GM21528 (cell line): Measurements from ENCODE around the gene SPOCK1.

Experiments
- ATAC-seq: cut with Tn5 transposase; IDR thresholded peaks from one replicate; pipeline ENCODE4 v1.9.1; 2021; ENCODE audit warnings: mild to moderate bottlenecking, moderate library complexity; ENCODE audit not compliant: unreplicated experiment, low FRiP score

SPOCK1 gene

DNA sequence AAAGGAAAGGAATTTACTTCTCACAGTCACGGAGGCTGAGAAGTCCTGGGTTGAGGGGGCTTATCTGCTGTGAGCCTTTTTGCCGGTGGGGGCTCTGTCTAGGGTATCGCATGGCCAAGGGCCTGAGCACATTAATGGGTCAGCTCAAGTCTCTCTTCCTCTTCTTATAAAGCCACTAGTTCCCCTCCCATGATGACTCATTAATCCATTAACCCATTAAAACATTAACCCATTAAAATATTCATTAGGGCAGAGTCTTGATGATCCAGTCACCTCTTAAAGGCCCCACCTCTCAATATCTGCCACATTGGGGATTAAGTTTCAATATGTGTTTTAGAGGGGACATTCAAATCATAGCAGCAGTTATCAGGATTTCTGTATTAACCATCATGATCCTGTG, 406.3 kb downstream of the SPOCK1 start:
- ATAC-seq, result no peak

GRCh38 chr5:137091472-137091871, 407.7 kb downstream of the SPOCK1 start:
- ATAC-seq, result no peak

DNA sequence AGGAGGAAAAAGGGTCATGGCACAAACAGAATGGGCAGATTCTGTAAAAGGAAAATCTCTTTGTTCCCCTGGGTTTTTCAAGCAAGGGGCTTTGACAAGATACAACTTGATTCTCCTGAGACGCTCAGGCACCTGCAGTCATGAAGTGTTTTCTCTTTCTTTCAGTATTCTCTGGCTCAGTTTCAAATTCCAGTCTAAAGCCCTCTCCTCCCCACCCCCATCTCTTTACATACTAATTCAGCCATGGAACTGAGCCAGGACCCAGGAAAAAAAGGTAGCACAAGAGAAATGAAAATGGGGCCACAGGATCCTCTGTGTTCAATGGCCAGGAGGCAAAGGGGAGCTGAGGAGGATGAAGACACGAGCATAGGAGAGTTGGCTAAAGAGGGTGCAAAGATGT, 408.4 kb downstream of the SPOCK1 start:
- ATAC-seq, result no peak

DNA sequence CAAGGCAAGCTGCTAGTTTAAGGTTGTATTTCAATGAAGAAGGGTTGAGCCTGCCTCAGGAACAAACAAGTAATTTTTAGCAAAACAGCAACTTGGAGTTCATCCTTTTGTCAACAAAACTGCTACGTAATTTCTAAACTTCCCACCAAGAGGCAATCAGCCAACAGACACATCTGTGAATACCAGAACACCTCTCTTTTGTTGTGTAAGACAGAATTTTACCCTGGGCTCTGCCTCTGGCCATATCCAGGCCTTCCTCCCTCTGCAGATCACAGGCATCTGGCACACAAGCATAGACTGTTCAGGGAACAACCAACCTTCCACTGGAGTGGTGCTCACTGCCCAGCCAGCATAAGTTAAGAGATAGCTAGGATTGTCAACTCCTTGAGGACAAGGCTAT, 409.0 kb downstream of the SPOCK1 start:
- ATAC-seq, result no peak

- no peak for ATAC-seq
Measured at GRCh38 chr5:137088175-137088574, 411.0 kb downstream of the SPOCK1 start.

- ATAC-seq, result no peak
Measured at GRCh38 chr5:137086342-137086741, 412.8 kb downstream of the SPOCK1 start.

- ATAC-seq, result no peak
Measured at GRCh38 chr5:137085206-137085605, 413.9 kb downstream of the SPOCK1 start.

GRCh38 chr5:137084016-137084415, 415.1 kb downstream of the SPOCK1 start:
- ATAC-seq, result no peak

DNA sequence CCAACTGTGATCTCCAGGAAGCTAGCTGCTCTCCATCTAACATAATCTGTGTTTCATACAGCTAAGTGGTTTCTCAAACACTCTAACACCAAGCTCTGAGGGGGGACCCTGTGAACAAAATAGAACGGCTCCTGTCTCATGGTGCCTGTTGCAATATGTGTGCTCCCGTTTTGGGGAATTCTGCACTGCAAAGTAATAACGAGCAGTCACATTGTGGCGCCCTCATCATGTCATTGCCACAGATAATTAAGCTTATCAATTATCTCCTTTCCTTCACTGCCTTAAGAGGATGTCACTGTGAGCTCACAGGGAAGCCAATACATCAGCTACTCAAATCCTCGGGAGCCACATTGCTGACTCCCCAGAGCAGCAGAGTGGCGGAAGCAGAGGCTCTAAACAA, 416.2 kb downstream of the SPOCK1 start:
- no peak for ATAC-seq

GRCh38 chr5:137078171-137078665, 420.9 kb downstream of the SPOCK1 start:
- no peak for ATAC-seq

DNA sequence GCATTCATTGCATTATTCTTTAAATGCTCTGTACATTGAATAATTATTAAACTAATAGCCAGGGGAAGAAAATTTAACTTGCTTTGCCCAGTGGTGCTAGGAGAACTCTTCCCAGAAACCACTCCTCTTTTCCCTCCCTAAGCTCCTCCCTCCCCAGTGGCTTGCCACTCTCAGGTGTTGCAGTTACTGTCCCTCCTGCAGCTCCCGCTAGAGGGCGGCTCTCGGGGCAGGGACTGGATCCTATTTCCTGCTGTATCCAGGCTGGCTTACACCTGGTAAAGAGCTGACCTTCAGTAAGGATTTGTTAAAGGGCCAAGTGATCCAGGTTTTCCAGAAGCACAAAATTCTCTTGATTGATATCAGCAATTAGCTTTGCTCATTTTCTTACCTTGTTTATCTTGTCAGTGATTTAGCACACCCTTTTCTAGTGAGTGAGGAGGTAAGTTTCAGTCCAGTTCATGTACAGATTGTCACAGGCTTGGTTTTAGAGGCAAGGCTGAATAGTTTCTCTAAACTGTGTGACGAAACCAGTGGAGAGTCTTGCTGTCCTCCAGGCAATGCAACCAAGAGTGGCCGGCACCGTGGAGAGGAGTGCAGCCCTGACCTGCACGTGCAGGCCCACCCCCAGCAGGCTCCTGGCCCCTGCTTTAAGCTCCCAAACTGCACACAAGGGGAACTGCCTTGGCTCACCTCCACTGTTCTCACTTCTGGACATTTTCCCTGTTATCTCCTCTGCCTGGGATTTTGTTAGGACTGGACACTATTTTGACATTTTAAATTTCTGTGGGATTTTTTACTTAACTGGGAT, 423.8 kb downstream of the SPOCK1 start:
- ATAC-seq, result peak; percentile 64

DNA sequence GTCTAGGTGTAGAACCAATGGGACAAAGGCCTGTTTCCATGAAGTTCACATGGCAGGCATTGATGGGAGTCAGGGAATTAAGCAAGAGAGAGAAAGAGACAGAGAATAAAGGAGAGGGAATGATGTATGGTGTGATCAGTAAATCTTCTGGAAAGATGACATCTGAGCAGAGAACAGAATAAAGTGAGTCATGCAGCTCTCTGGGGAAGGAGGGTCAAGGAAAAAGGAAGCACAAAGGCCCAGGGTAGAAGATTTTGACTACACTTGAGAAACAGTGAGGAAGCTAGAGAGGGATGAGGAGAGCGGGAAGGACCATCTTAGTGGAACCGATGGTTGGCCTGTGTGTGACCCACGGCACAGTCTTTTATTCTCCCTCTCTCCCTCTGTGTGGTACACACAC, 425.9 kb downstream of the SPOCK1 start:
- ATAC-seq, result no peak

GRCh38 chr5:137072361-137073115, 426.6 kb downstream of the SPOCK1 start:
- peak; percentile 51 for ATAC-seq

- ATAC-seq, result no peak
Measured at GRCh38 chr5:137071931-137072330, 427.2 kb downstream of the SPOCK1 start.

DNA sequence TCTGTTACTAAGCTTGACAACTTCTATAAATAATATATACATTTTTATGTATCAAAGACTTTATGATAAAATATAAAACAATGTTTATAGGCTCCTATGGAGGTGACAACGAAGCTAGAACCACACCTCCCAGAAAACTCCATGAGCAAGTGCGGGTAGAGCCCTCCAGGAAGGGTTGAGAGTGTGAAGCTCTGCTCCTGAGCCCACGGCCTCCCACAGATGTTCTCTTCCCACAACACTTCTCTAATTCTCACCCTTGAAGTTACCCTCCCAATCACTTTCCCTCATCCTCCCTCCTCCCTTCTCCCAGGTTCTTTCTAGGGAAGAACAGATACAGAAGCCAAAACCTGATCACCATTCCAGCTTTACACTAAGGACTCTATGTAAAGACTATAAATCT, 427.6 kb downstream of the SPOCK1 start:
- ATAC-seq, result no peak

- ATAC-seq, result no peak
Measured at GRCh38 chr5:137070521-137070920, 428.6 kb downstream of the SPOCK1 start.

- ATAC-seq, result no peak
Measured at GRCh38 chr5:137069358-137069757, 429.8 kb downstream of the SPOCK1 start.

DNA sequence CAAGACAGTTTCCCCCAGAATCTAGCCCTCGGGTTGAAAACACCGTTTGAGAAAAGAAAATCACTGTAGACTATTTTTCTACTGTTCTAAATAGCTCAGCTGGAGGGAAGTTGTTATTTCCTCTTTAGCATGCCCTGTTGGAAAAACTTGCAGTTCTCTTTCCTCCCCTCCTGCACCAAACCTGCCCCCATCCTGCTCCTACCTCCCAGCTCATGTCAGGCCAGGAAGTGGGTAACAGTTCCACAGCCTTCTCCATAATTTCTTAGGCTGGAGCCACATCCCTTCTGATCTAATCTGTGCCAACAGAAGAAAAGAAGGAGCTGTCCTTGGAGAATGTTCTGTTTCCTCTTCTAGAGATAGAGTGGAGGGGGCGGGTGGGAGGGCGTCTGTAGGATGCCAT, 437.7 kb downstream of the SPOCK1 start:
- no peak for ATAC-seq

GRCh38 chr5:137058089-137058488, 441.0 kb downstream of the SPOCK1 start:
- no peak for ATAC-seq

DNA sequence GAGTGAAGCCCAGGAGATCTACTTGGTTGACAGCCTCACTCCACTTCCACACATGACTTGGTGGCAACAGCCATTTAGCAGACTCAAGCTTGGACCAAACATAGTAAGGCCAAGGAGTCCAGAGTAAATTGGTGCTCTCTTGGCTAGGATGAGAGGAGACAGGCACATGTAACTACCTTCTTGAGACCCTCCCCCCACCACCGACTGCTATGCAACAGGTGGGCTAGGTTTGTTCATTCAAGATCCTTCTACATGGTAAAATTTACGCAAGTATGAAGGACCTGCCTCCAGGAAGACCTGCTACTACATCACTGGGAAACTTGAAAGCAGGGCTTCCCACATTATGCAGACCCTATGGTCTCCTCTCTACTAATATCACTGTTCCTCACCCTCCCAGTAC, 442.4 kb downstream of the SPOCK1 start:
- ATAC-seq, result no peak

DNA sequence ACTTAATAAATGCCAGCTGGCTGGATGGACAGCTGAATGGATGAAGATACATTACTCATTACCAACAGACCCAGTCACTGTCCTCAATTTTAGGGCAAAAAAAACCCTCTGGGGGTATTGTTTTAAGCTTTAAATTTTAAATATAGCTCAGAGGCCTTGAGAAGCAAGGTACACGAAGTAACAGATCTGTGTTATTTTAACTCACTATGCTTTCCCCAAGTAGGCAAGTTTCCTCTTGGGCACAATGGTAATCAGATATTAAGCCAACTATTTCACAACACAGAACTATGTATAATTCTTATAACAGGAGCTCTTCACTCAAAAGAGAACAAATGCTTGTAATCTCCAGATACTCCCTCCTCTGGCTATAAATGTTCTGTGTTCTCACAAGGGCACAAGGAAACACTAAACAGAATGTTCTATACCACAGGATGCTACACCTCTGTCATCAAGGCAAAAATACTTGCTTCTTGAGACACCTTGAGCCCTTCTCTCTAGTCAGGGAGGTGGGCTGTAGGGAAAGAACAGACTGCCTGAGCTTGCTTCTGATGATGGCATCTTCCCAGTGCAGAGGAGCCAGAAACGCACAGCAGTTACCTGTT, 443.8 kb downstream of the SPOCK1 start:
- no peak for ATAC-seq
